Central memory CD8-positive, alpha-beta T cell (primary cell): ENCODE measurements around the gene OR4D5.

Experiments used
- ATAC-seq: fragments of 150-1000 bp; cut with Tn5 transposase; replicated peaks from 2 replicates; pipeline ENCODE4 v1.10.0; 2022; ENCODE audit warnings: mild to moderate bottlenecking, moderate FRiP score, moderate number of reproducible peaks; ENCODE audit not compliant: poor library complexity, severe bottlenecking; ENCODE audit errors: extremely low read depth
- DNase-seq, 2 donors: peaks; one replicate each; pipeline ENCODE4 v3.0.0; 2021; ENCODE audit warnings: low spot score in 2 of 2
- H3K27ac Mint-ChIP-seq: one replicate; pipeline ENCODE4 v1.8.0; 2022; ENCODE audit warnings: low read depth, mild to moderate bottlenecking, moderate library complexity, mixed read lengths
- H3K27me3 Mint-ChIP-seq: one replicate; pipeline ENCODE4 v1.8.0; 2022; ENCODE audit warnings: mixed read lengths
- H3K36me3 Mint-ChIP-seq: one replicate; pipeline ENCODE4 v1.8.0; 2022; ENCODE audit warnings: mild to moderate bottlenecking, moderate library complexity, mixed read lengths; ENCODE audit not compliant: insufficient read depth
- H3K4me1 Mint-ChIP-seq: one replicate; pipeline ENCODE4 v1.8.0; 2022; ENCODE audit warnings: mixed read lengths
- H3K4me3 Mint-ChIP-seq: one replicate; pipeline ENCODE4 v1.8.0; 2022; ENCODE audit warnings: mild to moderate bottlenecking, moderate library complexity, mixed read lengths
- H3K9me3 Mint-ChIP-seq: one replicate; pipeline ENCODE4 v1.8.0; 2022; ENCODE audit warnings: mixed read lengths

Gene OR4D5

GRCh38 chr11:123973816-123974215 is 34.4 kb downstream of the OR4D5 start:
- Mint-ChIP-seq H3K27me3 (no peaks in the 10 kb centered on the region), H3K27ac (no peak overlapping the region), H3K9me3 (peaks cover 13% of the 10 kb centered on the region), H3K4me3 (no peak overlapping the region), H3K4me1 (no peaks in the 10 kb centered on the region), H3K36me3 (no peaks in the 10 kb centered on the region)
- ATAC-seq: no peak
- DNase-seq: no peak

GRCh38 chr11:123976770-123977560 is 37.5 kb downstream of the OR4D5 start:
- Mint-ChIP-seq H3K27ac (no peak overlapping the region), H3K4me1 (no peaks in the 10 kb centered on the region), H3K4me3 (no peak overlapping the region), H3K27me3 (no peaks in the 10 kb centered on the region), H3K36me3 (no peaks in the 10 kb centered on the region), H3K9me3 (peaks cover 8% of the 10 kb centered on the region)
- DNase-seq (no peak), ATAC-seq (no peak)

GRCh38 chr11:123977731-123978347 is 38.4 kb downstream of the OR4D5 start, which contains the start of gene OR10S1:
OR10S1 (minus strand) TSS chr11:123977781; CDS start chr11:123977664, 117 bp downstream.
- no peaks in the 10 kb centered on the region for H3K36me3 Mint-ChIP-seq
- H3K4me1 Mint-ChIP-seq: no peaks in the 10 kb centered on the region
- H3K4me3 Mint-ChIP-seq: no peak within 1 kb of the TSS
- no peak for ATAC-seq
- DNase-seq: no peak
- H3K27ac Mint-ChIP-seq: no peak within 1 kb of the TSS
- no peaks in the 10 kb centered on the region for H3K27me3 Mint-ChIP-seq
- H3K9me3 Mint-ChIP-seq: peaks cover 10% of the 10 kb centered on the region

DNA sequence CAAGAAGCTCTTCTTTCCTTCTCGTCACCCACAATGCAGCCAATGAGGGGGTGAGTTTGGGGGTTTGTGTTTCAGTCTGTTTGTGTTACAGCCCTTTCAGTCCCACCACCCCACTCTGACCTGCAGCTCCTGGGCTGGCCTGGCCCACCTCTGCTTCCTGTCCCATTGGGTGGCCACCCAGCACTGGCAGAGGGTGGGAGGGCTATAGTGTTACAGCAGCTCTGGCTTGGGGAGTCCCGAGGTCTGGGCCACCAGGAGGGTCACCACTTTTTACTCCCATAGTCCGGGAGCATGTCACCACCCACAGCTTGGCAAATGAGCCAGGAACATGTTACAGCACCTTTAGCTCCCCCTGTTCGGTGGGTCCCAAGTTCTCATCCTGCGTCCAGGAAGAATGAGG is 39.9 kb downstream of the OR4D5 start:
- H3K4me3 Mint-ChIP-seq: no peak overlapping the region
- no peak overlapping the region for H3K27ac Mint-ChIP-seq
- H3K4me1 Mint-ChIP-seq: no peaks in the 10 kb centered on the region
- peaks cover 22% of the 10 kb centered on the region for H3K9me3 Mint-ChIP-seq
- ATAC-seq (no peak), DNase-seq (no peak)
- H3K36me3 Mint-ChIP-seq: no peaks in the 10 kb centered on the region
- no peaks in the 10 kb centered on the region for H3K27me3 Mint-ChIP-seq
